ENCODE measurements around the gene ACOT6. TPM values are rescaled to one million over a fixed set of nuclear protein-coding genes. Genes with fewer than 3 reads are reported as not detected.
"Not testable (repeated sequence)": the region's sequence is repeated elsewhere in the genome, so short reads cannot be mapped to it uniquely, and the experiment has no call there.

ACOT6 gene
- total and polyA plus RNA-seq, 3 donors from 2014 or later = 0.57 to 1.2 (median 0.94) TPM

- TF ChIP-seq, protein P1, sequence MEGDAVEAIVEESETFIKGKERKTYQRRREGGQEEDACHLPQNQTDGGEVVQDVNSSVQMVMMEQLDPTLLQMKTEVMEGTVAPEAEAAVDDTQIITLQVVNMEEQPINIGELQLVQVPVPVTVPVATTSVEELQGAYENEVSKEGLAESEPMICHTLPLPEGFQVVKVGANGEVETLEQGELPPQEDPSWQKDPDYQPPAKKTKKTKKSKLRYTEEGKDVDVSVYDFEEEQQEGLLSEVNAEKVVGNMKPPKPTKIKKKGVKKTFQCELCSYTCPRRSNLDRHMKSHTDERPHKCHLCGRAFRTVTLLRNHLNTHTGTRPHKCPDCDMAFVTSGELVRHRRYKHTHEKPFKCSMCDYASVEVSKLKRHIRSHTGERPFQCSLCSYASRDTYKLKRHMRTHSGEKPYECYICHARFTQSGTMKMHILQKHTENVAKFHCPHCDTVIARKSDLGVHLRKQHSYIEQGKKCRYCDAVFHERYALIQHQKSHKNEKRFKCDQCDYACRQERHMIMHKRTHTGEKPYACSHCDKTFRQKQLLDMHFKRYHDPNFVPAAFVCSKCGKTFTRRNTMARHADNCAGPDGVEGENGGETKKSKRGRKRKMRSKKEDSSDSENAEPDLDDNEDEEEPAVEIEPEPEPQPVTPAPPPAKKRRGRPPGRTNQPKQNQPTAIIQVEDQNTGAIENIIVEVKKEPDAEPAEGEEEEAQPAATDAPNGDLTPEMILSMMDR (IDR thresholded peaks at IDR 0.05) = no peak
- TF ChIP-seq POLR2A (IDR thresholded peaks at IDR 0.05) = no peak
- Histone ChIP-seq H3K36me3 (ENCODE audit: low read depth, missing control alignments) (no peaks in the 10 kb centered on the region), H3K27me3 (no peaks in the 10 kb centered on the region), H3K4me3 (peak overlapping the region; percentile 64 to 66), H3K27ac (peak overlapping the region; percentile 70 to 82), H3K4me1 (no peaks in the 10 kb centered on the region), H3K9me3 (no peaks in the 10 kb centered on the region)
- intact Hi-C loops (cut with DNase I; ENCODE audit: low total_unique reads) = no loop called here
- WGBS, 2 donors = 47 to 49% methylated on average over 16 of the region's 16 CpGs
- no peak for DNase-seq
Observed at GRCh38 chr14:73567951-73568885, 44.1 kb upstream of the ACOT6 start.

GRCh38 chr14:73568886-73569184, 43.5 kb upstream of the ACOT6 start:
- H3K4me1 ChIP-seq; DNase-seq; H3K27me3 ChIP-seq; H3K36me3 ChIP-seq (ENCODE audit: low read depth, missing control alignments); H3K9me3 ChIP-seq; intact Hi-C loops (cut with DNase I; ENCODE audit: low total_unique reads): not testable (repeated sequence)
- 0 to 8% methylated on average over 2 to 3 of the region's 4 CpGs for WGBS, 2 donors
- H3K4me3 ChIP-seq = peak overlapping the region; percentile 64 to 66
- peak overlapping the region; percentile 70 to 82 for H3K27ac ChIP-seq

DNA sequence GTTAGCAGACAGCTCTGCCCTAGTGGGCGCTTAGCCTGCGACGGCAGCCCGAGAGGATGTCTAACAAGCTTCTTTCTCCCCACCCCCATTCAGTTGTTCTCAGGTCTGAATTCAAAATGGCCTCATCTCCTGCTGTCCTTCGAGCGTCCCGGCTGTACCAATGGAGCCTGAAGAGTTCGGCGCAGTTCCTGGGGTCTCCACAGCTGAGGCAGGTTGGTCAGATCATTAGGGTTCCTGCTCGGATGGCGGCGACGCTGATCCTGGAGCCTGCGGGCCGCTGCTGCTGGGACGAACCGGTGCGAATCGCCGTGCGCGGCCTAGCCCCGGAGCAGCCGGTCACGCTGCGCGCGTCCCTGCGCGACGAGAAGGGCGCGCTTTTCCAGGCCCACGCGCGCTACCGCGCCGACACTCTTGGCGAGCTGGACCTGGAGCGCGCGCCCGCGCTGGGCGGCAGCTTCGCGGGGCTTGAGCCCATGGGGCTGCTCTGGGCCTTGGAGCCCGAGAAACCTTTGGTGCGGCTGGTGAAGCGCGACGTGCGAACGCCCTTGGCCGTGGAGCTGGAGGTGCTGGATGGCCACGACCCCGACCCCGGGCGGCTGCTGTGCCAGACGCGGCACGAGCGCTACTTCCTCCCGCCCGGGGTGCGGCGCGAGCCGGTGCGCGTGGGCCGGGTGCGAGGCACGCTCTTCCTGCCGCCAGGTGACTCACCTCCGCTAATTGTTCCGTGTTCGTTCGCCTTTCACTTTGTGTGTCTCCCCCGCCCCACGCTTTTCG, 42.9 kb upstream of the ACOT6 start, which contains the start of gene ACOT2:
Gene ACOT2, plus strand, starts transcription at position 29 of the 774 bp plus-strand sequence. Its CDS starts 28 bp downstream, at position 57.
- H3K36me3 ChIP-seq (ENCODE audit: low read depth, missing control alignments); H3K4me1 ChIP-seq; H3K9me3 ChIP-seq; H3K27me3 ChIP-seq; intact Hi-C loops (cut with DNase I; ENCODE audit: low total_unique reads): not testable (repeated sequence)
- Histone ChIP-seq H3K4me3 (peak within 1 kb of the TSS; percentile 64 to 66), H3K27ac (peak within 1 kb of the TSS; percentile 70 to 82)
- peak; percentile 73 for DNase-seq
- 0 to 2% methylated on average over 9 to 10 of the region's 83 CpGs for WGBS, 2 donors

- H3K9me3 ChIP-seq; intact Hi-C loops (cut with DNase I; ENCODE audit: low total_unique reads); H3K27me3 ChIP-seq; H3K4me1 ChIP-seq; H3K27ac ChIP-seq; H3K36me3 ChIP-seq (ENCODE audit: low read depth, missing control alignments); H3K4me3 ChIP-seq: not testable (repeated sequence)
- TF ChIP-seq, protein P1 (IDR thresholded peaks at IDR 0.05) = peak in 2 of 3 experiments; percentile 10 to 42
- peak; percentile 40 for DNase-seq
- WGBS, 2 donors = 35 to 46% methylated on average over 4 to 6 of the region's 8 CpGs
Observed at GRCh38 chr14:73570913-73571312, 41.4 kb upstream of the ACOT6 start.

GRCh38 chr14:73573034-73573433, 39.3 kb upstream of the ACOT6 start:
- DNase-seq; H3K9me3 ChIP-seq; H3K4me3 ChIP-seq; H3K27ac ChIP-seq; intact Hi-C loops (cut with DNase I; ENCODE audit: low total_unique reads); H3K36me3 ChIP-seq (ENCODE audit: low read depth, missing control alignments); H3K4me1 ChIP-seq; H3K27me3 ChIP-seq: not testable (repeated sequence)
- WGBS, 2 donors = 76 to 88% methylated on average over 5 of the region's 5 CpGs

GRCh38 chr14:73573740-73574139, 38.6 kb upstream of the ACOT6 start:
- H3K9me3 ChIP-seq; H3K4me1 ChIP-seq; DNase-seq; H3K27me3 ChIP-seq; intact Hi-C loops (cut with DNase I; ENCODE audit: low total_unique reads); H3K27ac ChIP-seq; H3K36me3 ChIP-seq (ENCODE audit: low read depth, missing control alignments); H3K4me3 ChIP-seq: not testable (repeated sequence)
- 94 to 96% methylated on average over 4 of the region's 4 CpGs for WGBS, 2 donors

DNA sequence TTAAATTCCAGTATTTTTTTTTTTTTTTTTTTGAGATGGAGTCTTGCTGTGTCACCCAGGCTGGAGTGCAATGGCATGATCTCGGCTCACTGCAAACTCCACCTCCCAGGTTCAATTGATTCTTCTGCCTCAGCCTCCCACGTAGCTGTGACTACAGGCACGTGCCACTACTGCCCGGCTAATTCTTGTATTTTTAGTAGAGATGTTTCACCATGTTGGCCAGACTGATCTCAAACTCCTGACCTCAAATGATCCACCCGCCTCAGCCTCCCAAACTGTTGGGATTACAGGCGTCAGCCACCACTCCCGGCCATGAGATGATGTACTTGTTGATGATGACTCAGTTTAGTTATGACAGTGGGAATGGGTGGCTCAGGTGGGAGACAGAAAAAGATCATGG, 38.1 kb upstream of the ACOT6 start:
- intact Hi-C loops (cut with DNase I; ENCODE audit: low total_unique reads); H3K36me3 ChIP-seq (ENCODE audit: low read depth, missing control alignments); H3K27me3 ChIP-seq; H3K4me1 ChIP-seq; H3K9me3 ChIP-seq; H3K27ac ChIP-seq; DNase-seq; H3K4me3 ChIP-seq: not testable (repeated sequence)
- 93 to 95% methylated on average over 7 of the region's 7 CpGs for WGBS, 2 donors
